Left renal cortex interstitium (tissue), 4 donors: ENCODE data around the gene UBA7. TPM values are rescaled to one million over a fixed set of nuclear protein-coding genes. Genes with fewer than 3 reads are reported as not detected.
A peak's percentile ranks its signal among the peaks of the same experiment; 100 is the strongest.
"Not testable (repeated sequence)": the region's sequence is repeated elsewhere in the genome, so short reads cannot be mapped to it uniquely, and the experiment has no call there.

Experiments used
- DNase-seq, 4 donors: peaks; one replicate each; pipeline ENCODE4 v3.0.0-alpha.2; 2013; ENCODE audit warnings: low read depth in 4 of 4, low spot score in 2 of 4, missing footprints in 1 of 4
- polyA plus RNA-seq, 4 donors: library from polyadenylated mRNA; unstranded; fragments of 120-200 nt; gene quantifications; one replicate each; pipeline ENCODE4 v1.2.1, GENCODE V29; 2013; ENCODE audit not compliant: insufficient read length in 4 of 4

Gene UBA7
- polyA plus RNA-seq, 4 donors, result 36.0 to 52.0 (median 39.9) TPM

- peak; percentile 98 to 100 (median 100) for DNase-seq
Observed at GRCh38 chr3:49786357-49787181, 27.2 kb downstream of the UBA7 start, which contains the start of gene IP6K1. TSS of gene IP6K1 (minus strand) at chr3:49786542. CDS start at chr3:49748040, 38,502 bp downstream.

- DNase-seq, result peak in 1 of 4 donors; percentile 56
Observed at GRCh38 chr3:49785565-49786356, 28.0 kb downstream of the UBA7 start.

- not testable (repeated sequence) for DNase-seq
Observed at GRCh38 chr3:49782277-49782676, 31.5 kb downstream of the UBA7 start.

- DNase-seq, result no peak
Observed at GRCh38 chr3:49781415-49782199, 32.1 kb downstream of the UBA7 start.

GRCh38 chr3:49780975-49781365 lies 32.8 kb downstream of the UBA7 start:
- not testable (repeated sequence) for DNase-seq

- DNase-seq, result no peak
Observed at GRCh38 chr3:49780080-49780974, 33.4 kb downstream of the UBA7 start.

- no peak for DNase-seq
Observed at GRCh38 chr3:49779358-49780079, 34.2 kb downstream of the UBA7 start.

- DNase-seq, result not testable (repeated sequence)
Observed at GRCh38 chr3:49776101-49776500, 37.7 kb downstream of the UBA7 start.

- no peak for DNase-seq
Observed at GRCh38 chr3:49775538-49775937, 38.2 kb downstream of the UBA7 start.

- DNase-seq, result no peak
Observed at GRCh38 chr3:49772703-49773102, 41.0 kb downstream of the UBA7 start.

- DNase-seq, result no peak
Observed at GRCh38 chr3:49771340-49771938, 42.3 kb downstream of the UBA7 start.

GRCh38 chr3:49769926-49770325 lies 43.8 kb downstream of the UBA7 start:
- no peak for DNase-seq

- DNase-seq, result no peak
Observed at GRCh38 chr3:49769286-49769915, 44.4 kb downstream of the UBA7 start.

- no peak for DNase-seq
Observed at GRCh38 chr3:49763981-49764380, 49.8 kb downstream of the UBA7 start.

GRCh38 chr3:49761661-49762060 lies 52.1 kb downstream of the UBA7 start:
- DNase-seq, result no peak

GRCh38 chr3:49759226-49759625 lies 54.5 kb downstream of the UBA7 start:
- DNase-seq, result peak in 2 of 4 donors; percentile 5 to 8

- no peak for DNase-seq
Observed at GRCh38 chr3:49757197-49757596, 56.6 kb downstream of the UBA7 start.

- no peak for DNase-seq
Observed at GRCh38 chr3:49756036-49756435, 57.7 kb downstream of the UBA7 start.
